Spleen (tissue), 11 donors: ENCODE data around the gene SMR3A. TPM values are rescaled to one million over a fixed set of nuclear protein-coding genes. Genes with fewer than 3 reads are reported as not detected.

Source experiments
- DNase-seq: peaks from one replicate; pipeline ENCODE4 v3.0.0-alpha.2; 2020
- H3K27ac ChIP-seq, 8 donors: fragments of 200-600 bp; sonication (generic) in 7 of 8; 1 replicate in 4 of 8; 2 replicates in 4 of 8; pipeline versions ENCODE4 v1.5.0 to v1.8.0; 2016 to 2021; ENCODE audit warnings: inconsistent platforms in 4 of 8, mild to moderate bottlenecking in 4 of 8, moderate library complexity in 1 of 8
- H3K27me3 ChIP-seq, 7 donors: fragments of 200-600 bp; sonication (generic) in 6 of 7; replicated peaks in 1 of 7; 1 replicate in 4 of 7; 2 replicates in 3 of 7; pipeline versions ENCODE4 v1.5.0 to v1.8.0; 2016 to 2021; ENCODE audit warnings: inconsistent platforms in 3 of 7, mild to moderate bottlenecking in 1 of 7
- H3K36me3 ChIP-seq, 6 donors: fragments of 200-600 bp; sonication (generic) in 5 of 6; 1 replicate in 4 of 6; 2 replicates in 2 of 6; pipeline versions ENCODE4 v1.5.0 to v1.8.0; 2016 to 2021; ENCODE audit warnings: inconsistent platforms in 2 of 6
- H3K4me1 ChIP-seq, 6 donors: fragments of 200-600 bp; sonication (generic) in 5 of 6; 1 replicate in 3 of 6; 2 replicates in 3 of 6; pipeline versions ENCODE4 v1.5.0 to v1.8.0; 2016 to 2021; ENCODE audit warnings: inconsistent platforms in 3 of 6
- H3K4me3 ChIP-seq, 8 donors: fragments of 200-600 bp; sonication (generic) in 7 of 8; 1 replicate in 4 of 8; 2 replicates in 4 of 8; pipeline versions ENCODE4 v1.5.0 to v1.8.0; 2016 to 2021; ENCODE audit warnings: inconsistent platforms in 4 of 8, mild to moderate bottlenecking in 4 of 8, moderate library complexity in 2 of 8
- H3K9me3 ChIP-seq, 8 donors: fragments of 200-600 bp; sonication (generic) in 7 of 8; 1 replicate in 4 of 8; 2 replicates in 4 of 8; pipeline versions ENCODE4 v1.5.0 to v1.8.0; 2016 to 2021; ENCODE audit warnings: inconsistent platforms in 4 of 8
- POLR2A ChIP-seq, 3 donors: fragments of 450-650 bp; IDR thresholded peaks; one replicate each; pipeline ENCODE4 v1.5.1; 2017; ENCODE audit warnings: antibody characterized with exemption in 3 of 3, mild to moderate bottlenecking in 1 of 3
- POLR2AphosphoS5 ChIP-seq, 3 donors: sonication (generic); formaldehyde crosslinking; IDR thresholded peaks; one replicate each; pipeline ENCODE4 v1.5.1; 2017; ENCODE audit warnings: antibody characterized with exemption in 3 of 3
- WGBS, 5 donors: extraction: QIAGEN DNeasy Blood & Tissue Kit in 3 of 5; methylation state at CpG; one replicate each; pipeline versions ENCODE4 v1.1.5 to v1.1.7; 2013 to 2018; 5-methylcytosine and 5-hydroxymethylcytosine counted together
- intact Hi-C: fragments of 100-400 bp; cut with DNase I; formaldehyde crosslinking; loops from one replicate; pipeline ENCODE4 v1.15.0; 2023; ENCODE audit warnings: low total_unique reads
- polyA plus RNA-seq, 3 donors: library from polyadenylated mRNA; stranded (reverse); fragments of 200-250 nt; gene quantifications; one replicate each; pipeline ENCODE4 v1.2.1, GENCODE V29; 2013
- total RNA-seq, 7 donors: library from RNA; depleted of rRNA in 3 of 7; stranded (reverse); fragments of >200 nt in 3 of 7; fragmentation: NEBNext Ultra II Directional in 4 of 7; extraction: Animal tissue kit (Norgen Biotek cat#: 25700) in 4 of 7; gene quantifications; one replicate each; pipeline versions ENCODE4 v1.1.0 to v1.2.1, GENCODE V29; 2016 to 2021
- TF ChIP-seq, protein P1 (sequence below), 11 experiments: fragments of 200-600 bp in 7 of 11; fragments of 450-650 bp in 4 of 11; sonication (generic) in 4 of 11; IDR thresholded peaks in 8 of 11; conservative IDR thresholded peaks in 3 of 11; 1 replicate in 7 of 11; 2 replicates in 4 of 11; pipeline versions ENCODE4 v1.4.0 to v1.8.0; 2016 to 2021; ENCODE audit warnings: antibody characterized with exemption in 11 of 11, inconsistent platforms in 4 of 11, mild to moderate bottlenecking in 1 of 11
- donor health status: healthy with polysubstance abuse.
- donor health status: DM: no; HTN: no; CAD: no; lungs with moderate emphysema.
- donor health status: DM: no; HTN: no; CAD: no.
- donor health status: Bipolar disorder and iron deficiency.
- donor health status: healthy.
- donor health status: DM: no; HTN: no; CAD: no.
- donor health status: DM: yes; HTN: yes; CAD: no.

Gene SMR3A
- total and polyA plus RNA-seq, 10 donors: not detected

DNA sequence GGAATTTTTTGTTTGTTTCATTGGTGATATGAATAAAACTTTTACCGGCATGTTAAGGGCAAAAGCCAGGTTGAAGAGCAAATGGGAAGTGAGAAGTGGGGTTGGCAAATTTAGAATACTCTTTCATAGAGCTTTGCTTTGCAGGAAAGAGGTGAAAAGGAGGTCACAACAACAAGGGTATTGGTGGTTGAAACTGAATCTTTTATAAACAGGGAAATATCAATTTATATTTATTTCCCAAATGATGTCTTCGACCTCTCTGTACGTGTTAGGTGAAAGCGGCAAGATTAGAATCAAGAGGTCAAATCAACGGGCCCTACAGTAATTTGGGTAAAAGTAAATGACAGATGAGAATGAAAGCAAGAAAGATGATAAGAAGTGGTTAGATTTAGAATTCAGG, 3.4 kb downstream of the SMR3A start:
- H3K4me1 ChIP-seq: no peaks in the 10 kb centered on the region
- TF ChIP-seq POLR2AphosphoS5 (IDR thresholded peaks at IDR 0.05) (no peak), POLR2A (IDR thresholded peaks at IDR 0.05) (no peak)
- TF ChIP-seq, protein P1, sequence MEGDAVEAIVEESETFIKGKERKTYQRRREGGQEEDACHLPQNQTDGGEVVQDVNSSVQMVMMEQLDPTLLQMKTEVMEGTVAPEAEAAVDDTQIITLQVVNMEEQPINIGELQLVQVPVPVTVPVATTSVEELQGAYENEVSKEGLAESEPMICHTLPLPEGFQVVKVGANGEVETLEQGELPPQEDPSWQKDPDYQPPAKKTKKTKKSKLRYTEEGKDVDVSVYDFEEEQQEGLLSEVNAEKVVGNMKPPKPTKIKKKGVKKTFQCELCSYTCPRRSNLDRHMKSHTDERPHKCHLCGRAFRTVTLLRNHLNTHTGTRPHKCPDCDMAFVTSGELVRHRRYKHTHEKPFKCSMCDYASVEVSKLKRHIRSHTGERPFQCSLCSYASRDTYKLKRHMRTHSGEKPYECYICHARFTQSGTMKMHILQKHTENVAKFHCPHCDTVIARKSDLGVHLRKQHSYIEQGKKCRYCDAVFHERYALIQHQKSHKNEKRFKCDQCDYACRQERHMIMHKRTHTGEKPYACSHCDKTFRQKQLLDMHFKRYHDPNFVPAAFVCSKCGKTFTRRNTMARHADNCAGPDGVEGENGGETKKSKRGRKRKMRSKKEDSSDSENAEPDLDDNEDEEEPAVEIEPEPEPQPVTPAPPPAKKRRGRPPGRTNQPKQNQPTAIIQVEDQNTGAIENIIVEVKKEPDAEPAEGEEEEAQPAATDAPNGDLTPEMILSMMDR (IDR thresholded peaks at IDR 0.05 in 8 of 11, conservative IDR thresholded peaks at IDR 0.05 in 3 of 11): no peak
- no peak overlapping the region for H3K27ac ChIP-seq
- H3K4me3 ChIP-seq: no peak overlapping the region
- no peak for DNase-seq
- H3K9me3 ChIP-seq: no peaks in the 10 kb centered on the region
- no peaks in the 10 kb centered on the region for H3K36me3 ChIP-seq
- no peaks in the 10 kb centered on the region for H3K27me3 ChIP-seq
- intact Hi-C loops: no loop called here
- 75 to 90% (median 83%) methylated on average over 5 of the region's 5 CpGs for WGBS, 5 donors

GRCh38 chr4:70365479-70365878, 4.9 kb downstream of the SMR3A start:
- no peak for DNase-seq
- no peaks in the 10 kb centered on the region for H3K36me3 ChIP-seq
- WGBS, 5 donors: 48 to 75% (median 61%) methylated on average over 2 of the region's 2 CpGs
- H3K27me3 ChIP-seq: no peaks in the 10 kb centered on the region
- no peak overlapping the region for H3K27ac ChIP-seq
- TF ChIP-seq POLR2AphosphoS5 (IDR thresholded peaks at IDR 0.05) (no peak), POLR2A (IDR thresholded peaks at IDR 0.05) (no peak)
- TF ChIP-seq, protein P1 (IDR thresholded peaks at IDR 0.05 in 8 of 11, conservative IDR thresholded peaks at IDR 0.05 in 3 of 11): no peak
- no peaks in the 10 kb centered on the region for H3K9me3 ChIP-seq
- H3K4me3 ChIP-seq: no peak overlapping the region
- H3K4me1 ChIP-seq: no peaks in the 10 kb centered on the region
- intact Hi-C loops: no loop called here

GRCh38 chr4:70367813-70368212, 7.3 kb downstream of the SMR3A start:
- Histone ChIP-seq H3K27me3 (no peaks in the 10 kb centered on the region), H3K4me1 (no peaks in the 10 kb centered on the region), H3K4me3 (no peak overlapping the region), H3K27ac (no peak overlapping the region), H3K9me3 (no peaks in the 10 kb centered on the region), H3K36me3 (no peaks in the 10 kb centered on the region)
- 85 to 94% (median 90%) methylated on average over 1 of the region's 1 CpG for WGBS, 5 donors
- intact Hi-C loops: no loop called here
- TF ChIP-seq POLR2A (IDR thresholded peaks at IDR 0.05) (no peak), POLR2AphosphoS5 (IDR thresholded peaks at IDR 0.05) (no peak)
- TF ChIP-seq, protein P1 (IDR thresholded peaks at IDR 0.05 in 8 of 11, conservative IDR thresholded peaks at IDR 0.05 in 3 of 11): no peak
- no peak for DNase-seq

GRCh38 chr4:70371987-70372386, 11.4 kb downstream of the SMR3A start:
- Histone ChIP-seq H3K27ac (no peak overlapping the region), H3K4me1 (no peaks in the 10 kb centered on the region), H3K36me3 (no peaks in the 10 kb centered on the region), H3K27me3 (no peaks in the 10 kb centered on the region), H3K4me3 (no peak overlapping the region), H3K9me3 (peaks cover 0 to 5% (median 0%) of the 10 kb centered on the region in 8 donors)
- TF ChIP-seq POLR2AphosphoS5 (IDR thresholded peaks at IDR 0.05) (no peak), POLR2A (IDR thresholded peaks at IDR 0.05) (no peak)
- TF ChIP-seq, protein P1 (IDR thresholded peaks at IDR 0.05 in 8 of 11, conservative IDR thresholded peaks at IDR 0.05 in 3 of 11): no peak
- no peak for DNase-seq
- 81 to 88% (median 85%) methylated on average over 4 of the region's 4 CpGs for WGBS, 5 donors
- intact Hi-C loops: no loop called here
